ENCODE data around the gene CTNNB1. TPM values are rescaled to one million over a fixed set of nuclear protein-coding genes. Genes with fewer than 3 reads are reported as not detected.

CTNNB1 gene
- total RNA-seq, 1 donor = 1,165 TPM

DNA sequence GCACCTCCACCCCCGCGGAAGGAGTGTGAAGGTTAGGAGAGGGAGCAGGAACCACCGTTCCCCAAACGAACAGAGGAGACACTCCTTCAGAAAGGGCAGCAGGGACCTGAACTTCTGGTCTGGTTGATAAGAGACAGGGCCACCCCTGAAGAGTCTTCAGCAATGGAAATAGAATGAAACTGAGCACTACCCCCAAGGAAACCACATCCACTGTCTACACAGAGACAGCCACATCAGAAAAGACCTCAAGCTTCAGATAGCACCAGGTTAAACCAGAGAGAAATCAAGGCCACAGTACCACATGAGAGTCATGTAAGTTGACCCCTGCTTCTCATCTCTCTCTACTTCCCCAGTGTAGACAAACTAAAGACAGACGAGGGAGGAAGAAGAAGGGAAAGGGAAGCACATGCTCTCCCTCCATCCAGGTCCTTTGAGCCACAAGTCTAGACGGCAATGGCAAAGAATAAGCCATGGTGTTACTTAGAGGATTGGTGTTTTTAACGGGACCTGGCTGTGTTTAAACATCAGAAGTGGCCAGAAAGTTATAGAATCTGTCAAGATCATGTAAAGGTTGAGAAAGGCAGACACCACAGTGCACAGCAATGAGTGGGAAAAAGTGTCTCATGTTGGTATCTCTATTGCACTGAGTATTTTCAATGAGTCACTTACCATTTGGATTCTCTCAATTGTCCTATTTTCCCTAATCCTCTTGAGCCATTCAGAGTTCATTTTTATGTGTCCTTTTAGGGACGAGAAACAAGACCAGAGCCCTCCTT, 31.4 kb upstream of the CTNNB1 start:
- peaks cover 2% of the 10 kb centered on the region for H3K4me1 ChIP-seq (ENCODE audit: insufficient read depth, low read length)
- peaks cover 3% of the 10 kb centered on the region for H3K27me3 ChIP-seq (ENCODE audit: insufficient read depth, low read length)
- no peak overlapping the region for H3K27ac ChIP-seq (ENCODE audit: low read depth, low read length)
- no peaks in the 10 kb centered on the region for H3K36me3 ChIP-seq (ENCODE audit: insufficient read depth, low read length)
- no peak for DNase-seq (ENCODE audit: insufficient read length, low spot score, missing footprints)
- no peaks in the 10 kb centered on the region for H3K9me3 ChIP-seq (ENCODE audit: low read depth, low read length)
- no peaks in the 10 kb centered on the region for H4K20me1 ChIP-seq (ENCODE audit: insufficient read depth, low read length)
- TF ChIP-seq, protein P1, sequence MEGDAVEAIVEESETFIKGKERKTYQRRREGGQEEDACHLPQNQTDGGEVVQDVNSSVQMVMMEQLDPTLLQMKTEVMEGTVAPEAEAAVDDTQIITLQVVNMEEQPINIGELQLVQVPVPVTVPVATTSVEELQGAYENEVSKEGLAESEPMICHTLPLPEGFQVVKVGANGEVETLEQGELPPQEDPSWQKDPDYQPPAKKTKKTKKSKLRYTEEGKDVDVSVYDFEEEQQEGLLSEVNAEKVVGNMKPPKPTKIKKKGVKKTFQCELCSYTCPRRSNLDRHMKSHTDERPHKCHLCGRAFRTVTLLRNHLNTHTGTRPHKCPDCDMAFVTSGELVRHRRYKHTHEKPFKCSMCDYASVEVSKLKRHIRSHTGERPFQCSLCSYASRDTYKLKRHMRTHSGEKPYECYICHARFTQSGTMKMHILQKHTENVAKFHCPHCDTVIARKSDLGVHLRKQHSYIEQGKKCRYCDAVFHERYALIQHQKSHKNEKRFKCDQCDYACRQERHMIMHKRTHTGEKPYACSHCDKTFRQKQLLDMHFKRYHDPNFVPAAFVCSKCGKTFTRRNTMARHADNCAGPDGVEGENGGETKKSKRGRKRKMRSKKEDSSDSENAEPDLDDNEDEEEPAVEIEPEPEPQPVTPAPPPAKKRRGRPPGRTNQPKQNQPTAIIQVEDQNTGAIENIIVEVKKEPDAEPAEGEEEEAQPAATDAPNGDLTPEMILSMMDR (IDR thresholded peaks at IDR 0.05; ENCODE audit: extremely low read depth, low read depth, low read length) = no peak
- H3K4me3 ChIP-seq (ENCODE audit: insufficient read depth, low read length) = no peak overlapping the region
- H3K4me2 ChIP-seq (ENCODE audit: insufficient read depth, low read length) = no peak overlapping the region
- H3K79me2 ChIP-seq (ENCODE audit: insufficient read depth, low read length) = no peaks in the 10 kb centered on the region
- H2AFZ ChIP-seq (ENCODE audit: low read length) = no peak overlapping the region

DNA sequence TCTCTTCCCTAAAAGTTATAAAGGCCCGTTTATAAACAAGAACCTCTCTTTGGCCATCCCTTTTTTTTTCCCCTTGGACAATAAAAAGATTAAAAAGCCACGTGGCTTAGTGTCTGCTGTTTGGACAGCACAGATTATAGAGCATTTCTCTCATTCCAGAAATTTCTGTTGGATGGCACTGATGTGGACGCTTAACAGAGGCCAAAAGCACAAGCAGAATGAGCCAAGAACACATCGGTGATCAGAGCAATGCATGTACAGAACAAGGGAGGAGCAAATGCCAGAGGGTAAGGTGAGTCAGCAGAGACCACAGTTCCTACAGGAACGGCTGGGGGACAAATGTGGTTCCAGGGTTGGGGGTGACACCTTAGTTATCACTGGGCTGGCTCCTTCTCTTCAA, 30.3 kb upstream of the CTNNB1 start:
- Histone ChIP-seq H3K9me3 (ENCODE audit: low read depth, low read length) (no peaks in the 10 kb centered on the region), H3K79me2 (ENCODE audit: insufficient read depth, low read length) (no peaks in the 10 kb centered on the region), H3K36me3 (ENCODE audit: insufficient read depth, low read length) (no peaks in the 10 kb centered on the region), H3K27me3 (ENCODE audit: insufficient read depth, low read length) (peaks cover 3% of the 10 kb centered on the region), H3K4me1 (ENCODE audit: insufficient read depth, low read length) (peaks cover 2% of the 10 kb centered on the region), H3K4me3 (ENCODE audit: insufficient read depth, low read length) (no peak overlapping the region), H2AFZ (ENCODE audit: low read length) (no peak overlapping the region), H3K4me2 (ENCODE audit: insufficient read depth, low read length) (no peak overlapping the region), H4K20me1 (ENCODE audit: insufficient read depth, low read length) (no peaks in the 10 kb centered on the region), H3K27ac (ENCODE audit: low read depth, low read length) (no peak overlapping the region)
- DNase-seq (ENCODE audit: insufficient read length, low spot score, missing footprints) = no peak
- TF ChIP-seq, protein P1 (IDR thresholded peaks at IDR 0.05; ENCODE audit: extremely low read depth, low read depth, low read length) = no peak

DNA sequence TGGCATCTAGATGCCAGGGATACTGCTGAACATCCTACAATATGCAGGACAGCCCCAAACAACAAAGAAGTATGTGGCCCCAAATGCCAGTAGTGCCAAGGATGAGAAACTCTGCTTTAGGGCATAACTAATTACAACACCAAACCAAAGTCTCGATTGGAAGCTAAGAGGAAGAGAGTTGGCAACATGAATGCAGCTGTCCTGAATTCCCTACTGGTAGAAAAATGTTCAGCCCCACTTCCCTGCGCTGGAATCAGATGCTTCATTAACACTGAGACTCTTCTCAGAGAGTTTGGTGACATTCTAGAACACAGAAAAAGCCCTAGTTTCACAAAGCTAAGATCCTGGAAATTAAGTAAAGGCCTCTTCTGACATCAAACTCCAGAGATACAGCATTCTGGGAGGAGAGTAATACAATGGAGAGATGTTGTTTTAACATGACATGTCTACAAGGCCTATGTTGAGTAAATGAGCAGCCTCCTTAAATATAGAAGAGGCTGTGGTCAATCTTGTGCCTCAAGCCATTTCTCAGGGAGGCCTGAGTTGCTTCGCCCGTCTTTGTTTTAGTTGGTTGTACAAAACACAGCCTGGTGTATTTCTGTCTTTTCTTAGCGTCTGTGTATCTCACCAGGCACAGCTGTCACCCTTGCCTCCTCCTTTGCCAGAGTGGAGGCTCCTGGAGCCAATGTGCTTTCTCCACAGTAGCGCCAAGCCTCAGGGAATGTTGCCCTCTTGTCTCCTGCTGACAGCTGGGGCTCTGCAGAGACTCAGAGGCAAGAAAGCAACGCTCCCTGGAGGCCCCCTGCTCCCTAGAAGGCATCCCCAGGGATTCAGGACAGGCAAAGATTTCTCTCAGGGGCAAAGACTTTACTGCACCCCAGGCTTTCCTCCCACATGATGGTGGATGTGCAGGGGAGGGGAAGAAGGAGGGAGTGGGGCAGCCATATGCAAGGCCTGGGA, 25.1 kb upstream of the CTNNB1 start:
- no peak overlapping the region for H2AFZ ChIP-seq (ENCODE audit: low read length)

More for the DNA sequence above, 25.1 kb upstream of the CTNNB1 start:
- Histone ChIP-seq H3K27me3 (ENCODE audit: insufficient read depth, low read length) (peaks cover 13% of the 10 kb centered on the region), H3K36me3 (ENCODE audit: insufficient read depth, low read length) (no peaks in the 10 kb centered on the region), H3K4me1 (ENCODE audit: insufficient read depth, low read length) (peaks cover 9% of the 10 kb centered on the region), H3K27ac (ENCODE audit: low read depth, low read length) (no peak overlapping the region), H3K4me2 (ENCODE audit: insufficient read depth, low read length) (no peak overlapping the region), H3K9me3 (ENCODE audit: low read depth, low read length) (no peaks in the 10 kb centered on the region), H3K79me2 (ENCODE audit: insufficient read depth, low read length) (no peaks in the 10 kb centered on the region), H4K20me1 (ENCODE audit: insufficient read depth, low read length) (no peaks in the 10 kb centered on the region), H3K4me3 (ENCODE audit: insufficient read depth, low read length) (no peak overlapping the region)
- TF ChIP-seq, protein P1 (IDR thresholded peaks at IDR 0.05; ENCODE audit: extremely low read depth, low read depth, low read length) = no peak
- no peak for DNase-seq (ENCODE audit: insufficient read length, low spot score, missing footprints)
